Keratinocyte (primary cell): ENCODE measurements around the gene UBE2A. TPM values are rescaled to one million over a fixed set of nuclear protein-coding genes. Genes with fewer than 3 reads are reported as not detected.

Source experiments
- DNase-seq: peaks from one replicate; pipeline ENCODE4 v3.0.0-alpha.2; 2011; ENCODE audit warnings: low read depth, missing footprints, low spot score
- FAIRE-seq: peaks from 2 replicates; lab custom pipeline; 2011; peaks lifted over from hg19 to GRCh38; lab: Jason Lieb, UNC
- H2AFZ ChIP-seq: 2 replicates; pipeline ENCODE4 v1.6.0; 2012; ENCODE audit warnings: low read length, control low read depth, inconsistent platforms; ENCODE audit not compliant: control insufficient read depth
- H3K27ac ChIP-seq: 2 replicates; pipeline ENCODE4 v1.5.1; 2011; ENCODE audit warnings: low read length; ENCODE audit not compliant: control insufficient read depth, insufficient read depth
- H3K27me3 ChIP-seq: 3 replicates; pipeline ENCODE4 v1.6.0; 2011; ENCODE audit warnings: low read length; ENCODE audit not compliant: control insufficient read depth, insufficient read depth; ENCODE audit errors: extremely low read depth
- H3K36me3 ChIP-seq, 2 experiments: 2 replicates in 1 of 2; 3 replicates in 1 of 2; pipeline ENCODE4 v1.5.1; 2011; ENCODE audit warnings: low read length in 2 of 2, mild to moderate bottlenecking in 1 of 2; ENCODE audit not compliant: control insufficient read depth in 2 of 2, insufficient read depth in 2 of 2; ENCODE audit errors: extremely low read depth in 1 of 2
- H3K4me1 ChIP-seq: 3 replicates; pipeline ENCODE4 v1.5.1; 2011; ENCODE audit warnings: low read length; ENCODE audit not compliant: control insufficient read depth, insufficient read depth; ENCODE audit errors: extremely low read depth
- H3K4me2 ChIP-seq: 3 replicates; pipeline ENCODE4 v1.6.0; 2011; ENCODE audit warnings: low read depth, low read length; ENCODE audit not compliant: control insufficient read depth, insufficient read depth; ENCODE audit errors: extremely low read depth
- H3K4me3 ChIP-seq, 3 experiments: fragments of 200-600 bp in 1 of 3; sonication (generic) in 1 of 3; 2 replicates in 2 of 3; 3 replicates in 1 of 3; pipeline ENCODE4 v1.5.1; 2011 to 2016; ENCODE audit warnings: low read length in 3 of 3, mild to moderate bottlenecking in 3 of 3, control low read depth in 2 of 3, inconsistent platforms in 1 of 3, low read depth in 1 of 3, mixed read lengths in 1 of 3, mixed run types in 1 of 3, moderate library complexity in 1 of 3; ENCODE audit not compliant: control insufficient read depth in 2 of 3, insufficient read depth in 2 of 3; ENCODE audit errors: extremely low read depth in 1 of 3
- H3K79me2 ChIP-seq: 2 replicates; pipeline ENCODE4 v1.6.0; 2012; ENCODE audit warnings: low read length; ENCODE audit not compliant: control insufficient read depth, insufficient read depth
- H3K9ac ChIP-seq: 3 replicates; pipeline ENCODE4 v1.6.0; 2011; ENCODE audit warnings: low read length; ENCODE audit not compliant: control insufficient read depth, insufficient read depth; ENCODE audit errors: extremely low read depth
- H3K9me1 ChIP-seq: 3 replicates; pipeline ENCODE4 v1.6.0; 2011; ENCODE audit warnings: low read length; ENCODE audit not compliant: control insufficient read depth, insufficient read depth; ENCODE audit errors: extremely low read depth
- H3K9me3 ChIP-seq: 2 replicates; pipeline ENCODE4 v1.5.1; 2012; ENCODE audit warnings: low read depth, low read length; ENCODE audit not compliant: control insufficient read depth
- H4K20me1 ChIP-seq: 3 replicates; pipeline ENCODE4 v1.6.0; 2011; ENCODE audit warnings: low read length; ENCODE audit not compliant: control insufficient read depth, insufficient read depth; ENCODE audit errors: extremely low read depth
- EZH2 ChIP-seq: IDR thresholded peaks from one replicate; pipeline ENCODE4 v1.6.1; 2012; ENCODE audit warnings: inconsistent platforms, mild to moderate bottlenecking, low read length, moderate library complexity
- dilution Hi-C: fragments of 300-500 bp; cut with MboI; formaldehyde crosslinking; loops from one replicate; pipeline ENCODE4 v1.7.0; 2020; ENCODE audit warnings: low sequenced_read_pairs; ENCODE audit not compliant: extremely low pct_ligation_motif_present
- polyA plus RNA-seq, 5 experiments: library from polyadenylated mRNA; depleted of rRNA in 3 of 5; stranded (reverse) in 3 of 5; stranded (forward) in 1 of 5; unstranded in 1 of 5; fragments of >200 nt; gene quantifications; 1 replicate in 1 of 5; 2 replicates in 3 of 5; 3 replicates in 1 of 5; pipeline versions ENCODE4 v1.2.1 to v1.2.3, GENCODE V29; 2011 to 2012; ENCODE audit warnings: missing spikeins in 2 of 5, low read depth in 1 of 5, low replicate concordance in 1 of 5
- TF ChIP-seq, protein P1 (sequence below), 3 experiments: IDR thresholded peaks in 1 of 3; conservative IDR thresholded peaks in 1 of 3; optimal IDR thresholded peaks in 1 of 3; 2 replicates in 2 of 3; 3 replicates in 1 of 3; pipeline versions ENCODE3 to v1.5.1; 2011; ENCODE audit warnings: low read length in 3 of 3, mild to moderate bottlenecking in 3 of 3, moderate library complexity in 2 of 3, control low read depth in 1 of 3, inconsistent platforms in 1 of 3; ENCODE audit not compliant: insufficient read depth in 2 of 3; ENCODE audit errors: extremely low read depth in 1 of 3

Gene UBE2A
- polyA plus RNA-seq, 1 donor (not counting 4 experiments of a cell fraction or from before 2014, with no cell fraction given) = 76.2 TPM

DNA sequence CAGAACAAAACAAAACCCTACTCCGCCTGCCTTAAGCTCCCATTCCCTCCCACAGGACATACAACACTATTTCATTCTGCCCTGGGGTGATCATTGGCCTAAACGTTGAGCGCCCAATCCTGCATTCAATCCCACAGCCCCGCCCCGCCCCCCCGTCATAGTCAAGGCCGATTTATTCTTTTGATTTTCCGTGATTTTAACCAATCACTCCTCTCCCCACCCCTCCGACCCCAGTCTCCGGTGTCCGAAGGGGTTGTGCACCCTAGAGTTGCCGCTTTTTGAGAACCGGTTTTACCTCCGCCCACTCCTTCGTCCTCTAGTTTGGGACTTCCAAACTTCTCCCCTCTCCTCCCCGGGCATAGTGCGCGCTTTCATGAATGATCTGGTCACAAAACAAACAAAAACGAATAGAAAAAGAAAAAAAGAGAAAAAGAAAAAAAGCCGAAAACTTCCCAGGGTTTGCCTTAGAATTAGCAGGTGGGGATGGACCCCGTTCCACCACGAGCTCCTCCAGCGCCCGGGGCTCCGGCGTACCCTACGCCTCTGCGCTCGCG lies 446 bp upstream of the UBE2A start:
- no peak for DNase-seq
- H3K9me3 ChIP-seq = no peaks in the 10 kb centered on the region
- no peak for FAIRE-seq

DNA sequence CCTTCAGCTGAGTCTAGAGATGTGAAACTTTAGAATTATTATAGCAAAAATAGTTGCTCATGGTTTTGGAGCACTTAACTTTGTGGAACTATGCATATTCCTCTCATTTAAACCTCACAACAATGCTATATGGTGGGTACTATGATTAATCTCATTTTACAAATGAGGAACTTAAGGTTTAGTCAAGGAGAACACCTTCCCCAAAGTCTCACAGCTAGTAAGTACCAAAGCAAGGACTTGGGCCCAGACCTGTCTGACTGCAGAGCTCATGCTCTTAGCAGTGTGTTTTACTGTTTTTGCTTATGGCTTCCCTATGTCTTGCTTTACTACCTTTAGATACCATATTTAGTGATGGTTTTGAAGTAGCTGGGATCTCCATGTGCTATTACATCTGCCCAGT lies 5.1 kb downstream of the UBE2A start:
- H3K4me2 ChIP-seq = no peak overlapping the region
- no peak overlapping the region for H3K27ac ChIP-seq
- no peaks in the 10 kb centered on the region for H3K27me3 ChIP-seq
- DNase-seq (no peak), FAIRE-seq (no peak)
- no peak overlapping the region for H2AFZ ChIP-seq
- peaks cover 8% of the 10 kb centered on the region for H3K79me2 ChIP-seq
- no peaks in the 10 kb centered on the region for H3K9me3 ChIP-seq
- no peaks in the 10 kb centered on the region for H3K9me1 ChIP-seq
- TF ChIP-seq EZH2 = no peak
- H3K4me3 ChIP-seq = no peak overlapping the region
- H3K9ac ChIP-seq = no peak overlapping the region
- no peaks in the 10 kb centered on the region for H3K36me3 ChIP-seq
- dilution Hi-C loops = no loop called here
- no peaks in the 10 kb centered on the region for H4K20me1 ChIP-seq
- no peaks in the 10 kb centered on the region for H3K4me1 ChIP-seq

More for the DNA sequence above, 446 bp upstream of the UBE2A start:
- Histone ChIP-seq H3K9me1 (no peaks in the 10 kb centered on the region), H3K4me3 (peak overlapping the region; percentile 57 to 73 (median 70)), H3K4me2 (peak overlapping the region; percentile 78), H3K9ac (peak overlapping the region; percentile 82), H3K4me1 (peaks cover 7% of the 10 kb centered on the region), H3K27ac (peak overlapping the region; percentile 58), H2AFZ (peak overlapping the region; percentile 81), H4K20me1 (no peaks in the 10 kb centered on the region), H3K27me3 (no peaks in the 10 kb centered on the region), H3K79me2 (peaks cover 8% of the 10 kb centered on the region), H3K36me3 (no peaks in the 10 kb centered on the region)
- TF ChIP-seq, protein P1, sequence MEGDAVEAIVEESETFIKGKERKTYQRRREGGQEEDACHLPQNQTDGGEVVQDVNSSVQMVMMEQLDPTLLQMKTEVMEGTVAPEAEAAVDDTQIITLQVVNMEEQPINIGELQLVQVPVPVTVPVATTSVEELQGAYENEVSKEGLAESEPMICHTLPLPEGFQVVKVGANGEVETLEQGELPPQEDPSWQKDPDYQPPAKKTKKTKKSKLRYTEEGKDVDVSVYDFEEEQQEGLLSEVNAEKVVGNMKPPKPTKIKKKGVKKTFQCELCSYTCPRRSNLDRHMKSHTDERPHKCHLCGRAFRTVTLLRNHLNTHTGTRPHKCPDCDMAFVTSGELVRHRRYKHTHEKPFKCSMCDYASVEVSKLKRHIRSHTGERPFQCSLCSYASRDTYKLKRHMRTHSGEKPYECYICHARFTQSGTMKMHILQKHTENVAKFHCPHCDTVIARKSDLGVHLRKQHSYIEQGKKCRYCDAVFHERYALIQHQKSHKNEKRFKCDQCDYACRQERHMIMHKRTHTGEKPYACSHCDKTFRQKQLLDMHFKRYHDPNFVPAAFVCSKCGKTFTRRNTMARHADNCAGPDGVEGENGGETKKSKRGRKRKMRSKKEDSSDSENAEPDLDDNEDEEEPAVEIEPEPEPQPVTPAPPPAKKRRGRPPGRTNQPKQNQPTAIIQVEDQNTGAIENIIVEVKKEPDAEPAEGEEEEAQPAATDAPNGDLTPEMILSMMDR (optimal IDR thresholded peaks at IDR 0.05 in 1 of 3, IDR thresholded peaks at IDR 0.05 in 1 of 3, conservative IDR thresholded peaks at IDR 0.05 in 1 of 3; ENCODE audit: extremely low read depth in 1 of 3, insufficient read depth in 2 of 3, low read length in 3 of 3) = no peak
- no peak for TF ChIP-seq EZH2
- dilution Hi-C loops = no loop called here
